ENCODE data around the gene CD2.
"Not testable (repeated sequence)": the region's sequence is repeated elsewhere in the genome, so short reads cannot be mapped to it uniquely, and the experiment has no call there.

CD2 gene

DNA sequence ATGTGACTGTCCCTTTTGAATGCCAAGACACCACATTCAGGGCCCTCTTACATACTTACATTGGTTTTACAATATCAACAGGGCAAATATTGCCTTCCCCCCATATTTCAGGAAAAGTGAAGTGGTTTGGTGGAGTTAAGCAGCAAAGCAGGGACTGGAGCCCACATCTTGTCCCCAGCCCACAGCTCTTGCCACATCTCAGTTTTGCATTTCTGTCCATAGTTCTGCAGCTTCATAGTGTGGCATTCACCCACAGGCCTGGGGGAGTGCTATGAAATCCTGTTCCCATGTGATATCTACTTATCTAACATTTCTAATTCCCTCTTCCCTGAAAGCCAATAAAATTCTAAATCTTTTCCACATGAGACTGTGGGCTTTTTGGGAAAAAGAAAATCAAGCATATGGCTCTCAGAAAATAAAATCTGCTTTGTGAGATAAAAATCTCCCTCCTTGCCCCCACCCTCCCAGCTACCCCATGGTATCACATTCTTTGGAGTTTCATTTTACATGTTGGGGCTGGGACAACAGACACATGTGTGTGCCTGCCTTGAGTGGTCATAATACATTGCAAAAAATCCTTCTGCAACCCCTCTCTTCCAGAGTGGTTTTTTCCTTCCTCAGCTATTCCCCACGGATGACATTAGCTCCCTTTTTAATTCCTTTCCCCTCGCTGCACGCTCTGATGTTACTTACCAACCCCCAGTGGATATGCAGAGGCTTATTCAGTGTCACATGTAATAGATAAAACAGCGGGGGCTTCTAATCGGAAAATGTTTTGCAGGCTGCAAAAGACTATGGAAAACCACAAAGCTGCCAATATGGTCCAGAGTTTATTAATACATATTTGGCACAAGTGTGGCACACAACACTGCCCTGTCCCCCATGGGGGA is 20.5 kb upstream of the CD2 start:
- no peak for DNase-seq

DNA sequence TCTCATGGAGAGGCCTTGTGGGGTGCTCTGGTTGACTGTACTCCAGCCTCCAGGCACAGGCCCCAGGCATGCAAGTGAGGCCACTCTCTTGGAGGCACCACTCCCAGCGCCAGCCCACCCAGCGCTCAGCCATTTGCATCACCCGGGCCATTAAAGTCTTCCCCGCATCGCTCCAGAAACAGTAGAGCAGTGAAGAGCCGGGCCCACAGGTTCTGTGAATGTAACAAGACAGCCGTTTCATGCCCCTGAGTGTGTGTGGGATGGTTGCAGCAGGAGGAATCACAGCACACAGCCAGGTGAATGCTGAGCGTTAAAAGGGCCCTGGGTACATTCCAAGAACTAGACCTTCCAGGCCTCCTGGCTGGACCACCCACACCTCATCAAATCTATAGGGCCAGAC is 19.0 kb upstream of the CD2 start:
- DNase-seq: no peak

DNA sequence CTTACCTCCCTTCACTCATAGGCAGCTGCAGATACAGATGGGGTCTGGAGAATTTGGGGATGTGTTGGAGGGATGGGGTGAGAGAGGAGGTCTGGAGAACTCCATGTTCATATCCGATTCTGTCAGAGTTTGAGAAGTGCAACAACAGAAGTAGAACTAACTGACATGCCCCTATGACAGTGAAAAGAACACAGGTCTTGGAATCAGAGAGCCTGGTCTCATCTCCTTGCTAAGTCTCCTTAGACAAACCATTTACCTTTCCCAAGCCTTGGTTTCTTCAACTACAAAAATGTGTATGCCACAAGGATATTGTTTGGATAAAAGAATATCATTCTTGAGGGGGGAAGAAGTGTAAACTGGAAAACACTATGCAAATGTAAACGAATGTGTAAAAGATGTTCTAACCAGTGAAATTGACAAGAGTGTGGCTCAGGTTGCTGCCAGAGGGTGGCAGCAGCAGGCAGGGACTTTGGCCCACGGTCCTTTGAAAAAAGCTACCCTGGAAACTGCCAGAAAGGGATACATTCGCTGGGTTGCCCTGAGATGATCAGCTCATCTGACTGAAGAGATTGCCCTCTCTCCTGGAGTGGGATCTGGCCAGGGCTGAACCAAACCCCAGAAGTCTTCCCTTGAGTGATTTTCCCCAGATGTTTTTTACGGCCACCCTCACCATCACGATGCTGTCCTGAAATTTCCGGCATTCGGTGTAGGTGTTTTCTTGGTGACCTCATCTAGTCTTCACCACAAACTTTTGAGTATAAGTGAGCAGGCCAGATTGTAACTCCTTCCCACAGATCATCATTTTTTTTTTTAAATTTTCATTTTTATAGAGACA is 17.0 kb upstream of the CD2 start:
- DNase-seq: no peak

DNA sequence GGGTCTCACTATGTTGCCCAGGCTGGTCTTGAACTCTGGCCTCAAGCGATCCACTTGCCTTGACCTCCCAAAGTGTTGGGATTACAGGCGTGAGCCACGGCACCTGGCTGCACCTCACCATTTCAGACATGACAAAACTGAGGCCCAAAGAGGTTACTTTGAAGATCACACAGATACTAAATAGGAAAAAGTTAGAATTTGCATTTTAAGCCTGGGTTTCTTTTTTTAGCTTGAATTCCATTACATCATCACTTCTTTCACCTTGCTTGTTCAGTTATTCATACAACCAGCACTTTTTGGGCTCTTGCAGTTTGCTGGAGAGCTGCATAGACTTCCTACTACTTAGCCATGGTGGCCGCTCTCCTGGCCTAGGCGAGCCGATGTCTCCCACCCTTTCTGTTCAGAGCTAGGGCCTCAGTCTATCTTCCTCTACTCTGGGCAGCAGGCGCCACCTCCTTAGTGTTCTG is 16.3 kb upstream of the CD2 start:
- no peak for DNase-seq

DNA sequence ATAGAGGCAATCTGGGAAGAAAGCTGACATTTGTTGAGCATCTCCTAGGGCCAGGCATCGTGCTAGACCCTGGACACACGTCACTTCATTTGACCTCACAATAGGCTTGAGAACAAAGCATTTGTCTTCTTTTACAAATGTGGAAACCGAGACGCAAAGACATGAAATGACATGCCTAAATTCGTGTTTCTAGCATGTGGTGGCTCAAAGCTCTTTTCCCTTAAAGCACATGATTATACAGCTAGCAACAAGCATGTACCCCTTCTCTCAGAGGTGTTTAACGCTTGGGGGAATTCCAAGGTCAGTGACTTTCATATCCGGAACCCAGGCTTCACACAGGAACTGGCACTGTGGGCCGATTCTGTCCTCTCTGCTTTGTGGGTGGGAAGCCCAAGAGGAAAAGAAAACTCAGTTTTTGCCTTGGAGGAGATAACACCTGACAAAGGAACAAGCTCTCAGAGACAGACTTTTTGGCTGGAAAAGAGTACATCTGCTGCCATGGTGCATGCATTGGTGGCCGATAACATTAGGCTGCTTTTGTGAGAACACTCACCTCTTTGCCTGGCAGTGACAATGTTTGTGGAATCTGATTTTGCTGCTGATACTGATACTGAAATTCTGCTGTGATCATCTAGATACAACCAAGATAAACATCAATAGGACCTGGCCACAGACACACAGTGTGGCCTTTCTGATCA is 15.4 kb upstream of the CD2 start:
- DNase-seq: no peak

DNA sequence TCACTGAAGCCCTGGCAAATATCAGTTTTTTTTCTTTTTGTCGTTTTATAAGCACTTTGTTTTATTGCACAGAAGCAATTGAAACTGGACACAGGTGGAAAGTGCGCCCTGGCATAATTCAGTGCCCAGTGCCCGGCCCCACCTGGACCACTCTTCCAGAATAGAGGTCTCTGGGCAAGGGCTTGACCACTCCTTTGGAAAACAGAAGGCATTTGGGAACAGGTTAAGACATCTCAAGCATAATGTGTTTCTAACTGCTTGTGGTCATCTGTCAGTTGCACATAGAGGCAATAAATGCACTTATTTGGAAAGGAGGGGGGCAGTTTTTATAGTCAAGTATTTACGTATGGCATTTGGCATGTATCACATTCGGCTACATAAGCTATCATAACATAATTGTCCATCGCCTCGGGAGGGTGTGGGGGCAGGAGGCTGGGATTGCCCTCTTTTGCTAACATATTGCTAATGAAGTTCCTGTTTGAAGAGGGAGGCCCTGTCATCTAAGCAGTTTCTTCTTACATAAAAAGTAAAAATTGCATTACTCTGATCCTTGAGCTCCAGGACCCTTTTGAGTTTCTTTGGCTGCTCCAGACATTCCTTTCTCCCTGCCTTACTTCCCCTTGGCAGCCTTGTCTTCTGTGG is 14.7 kb upstream of the CD2 start:
- no peak for DNase-seq

DNA sequence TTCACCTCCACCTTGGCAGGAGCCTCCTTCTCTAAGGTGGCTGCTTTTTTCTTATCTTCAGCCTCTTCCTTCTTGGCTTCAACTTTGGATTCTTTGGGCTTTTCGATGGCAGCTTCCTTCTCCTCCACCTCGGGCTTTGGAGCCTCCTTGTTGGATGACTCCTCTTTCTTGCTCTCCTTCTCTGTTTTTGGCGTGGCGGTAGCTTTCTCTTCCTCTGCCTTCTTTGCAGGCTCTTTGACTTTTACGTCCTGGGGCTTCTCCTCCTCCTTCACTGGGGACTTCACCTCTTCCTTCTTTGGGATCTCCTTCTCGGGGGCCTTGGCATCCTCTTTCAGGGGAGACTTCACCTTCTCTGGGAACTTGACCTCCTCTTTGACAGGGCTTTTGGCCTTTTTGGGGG is 13.9 kb upstream of the CD2 start:
- DNase-seq: no peak

DNA sequence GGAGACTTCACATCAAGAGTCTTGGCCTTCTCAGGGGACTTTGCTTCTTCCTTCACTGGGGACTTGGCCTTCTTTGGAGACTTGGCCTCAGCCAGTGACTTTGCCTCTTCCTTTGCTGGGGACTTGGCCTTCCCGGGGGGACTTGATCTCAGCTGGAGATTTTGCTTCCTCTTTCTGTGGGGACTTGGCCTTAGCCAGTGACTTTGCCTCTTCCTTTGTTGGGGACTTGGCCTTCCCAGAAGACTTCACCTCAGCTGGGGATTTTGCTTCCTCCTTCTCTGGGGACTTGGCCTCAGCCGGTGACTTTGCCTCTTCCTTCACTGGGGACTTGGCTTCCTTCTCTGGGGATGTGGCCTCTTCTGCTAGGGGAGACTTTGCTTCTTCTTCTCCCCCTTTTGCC is 13.5 kb upstream of the CD2 start:
- DNase-seq: no peak

DNA sequence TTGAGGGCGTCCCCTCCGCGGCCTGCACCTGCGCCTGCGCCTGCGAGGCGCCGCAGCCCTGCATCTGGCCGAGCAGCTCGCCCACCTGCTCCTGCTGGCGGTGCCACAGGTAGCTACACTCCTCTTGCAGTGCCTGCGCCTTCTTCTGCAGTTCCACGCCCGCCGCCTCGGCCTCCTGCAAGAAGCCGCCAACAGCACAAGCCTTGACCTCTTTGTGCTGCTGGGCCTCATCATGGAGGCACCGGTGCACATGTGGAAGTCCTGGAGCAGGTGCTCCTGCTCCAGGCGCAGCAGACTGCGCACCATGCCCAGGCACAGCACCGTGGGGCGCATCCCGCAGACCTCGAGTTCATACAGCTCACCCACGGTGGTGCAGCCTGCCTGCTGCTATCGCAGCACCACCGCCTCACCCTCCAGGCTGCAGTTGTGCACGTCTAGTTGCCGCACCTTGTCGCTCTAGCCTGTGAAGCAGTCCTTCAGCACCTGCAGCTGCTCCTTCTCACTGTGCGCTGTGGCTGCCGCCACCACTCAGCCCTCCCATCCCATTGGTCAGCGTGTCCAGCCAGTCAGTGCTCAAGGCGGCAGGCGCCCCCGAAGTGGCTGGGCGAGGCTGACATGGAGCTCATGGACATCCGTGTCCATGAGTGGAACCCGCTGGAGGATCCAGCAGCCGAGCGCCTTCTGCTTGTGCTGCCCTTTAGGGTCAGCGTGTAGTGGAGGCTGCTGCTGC is 12.2 kb upstream of the CD2 start:
- DNase-seq: no peak

DNA sequence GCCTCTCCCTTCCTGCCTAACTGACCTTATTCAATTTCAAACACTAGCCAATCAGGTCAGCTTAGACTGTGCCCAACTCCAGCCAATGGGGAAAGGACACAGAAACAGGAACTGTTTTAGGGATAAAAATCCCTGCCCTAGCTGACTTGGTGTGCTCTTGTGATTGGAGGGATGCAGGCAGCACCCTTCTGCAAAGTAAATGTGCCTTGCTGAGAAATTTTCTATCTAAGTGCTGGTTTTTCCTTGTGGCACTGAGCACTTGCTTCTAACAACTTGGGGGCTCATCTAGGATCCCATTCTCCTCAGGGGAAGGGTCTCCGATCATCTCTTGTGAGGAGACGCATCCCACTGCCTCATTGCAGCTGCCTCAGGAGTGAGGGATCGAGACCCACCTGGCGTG is 10.7 kb upstream of the CD2 start:
- DNase-seq: no peak

DNA sequence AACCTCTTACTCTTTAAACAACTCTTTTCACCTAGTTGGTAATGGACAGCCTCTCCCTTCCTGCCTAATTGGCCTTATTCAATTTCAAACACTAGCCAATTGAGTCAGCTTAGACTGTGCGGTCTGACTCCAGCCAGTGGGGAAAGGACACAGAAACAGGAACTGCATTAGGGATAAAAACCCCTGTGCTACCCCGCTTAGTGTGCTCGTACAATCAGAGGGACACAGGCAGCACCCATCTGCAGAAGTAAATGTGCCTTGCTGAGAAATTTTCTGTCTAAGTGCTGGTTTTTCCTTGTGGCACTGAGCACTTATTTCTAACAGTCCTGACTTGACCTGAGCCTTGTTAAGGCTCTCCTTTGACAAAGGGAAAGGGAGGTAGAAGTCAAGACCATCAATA is 6.0 kb upstream of the CD2 start:
- no peak for DNase-seq

DNA sequence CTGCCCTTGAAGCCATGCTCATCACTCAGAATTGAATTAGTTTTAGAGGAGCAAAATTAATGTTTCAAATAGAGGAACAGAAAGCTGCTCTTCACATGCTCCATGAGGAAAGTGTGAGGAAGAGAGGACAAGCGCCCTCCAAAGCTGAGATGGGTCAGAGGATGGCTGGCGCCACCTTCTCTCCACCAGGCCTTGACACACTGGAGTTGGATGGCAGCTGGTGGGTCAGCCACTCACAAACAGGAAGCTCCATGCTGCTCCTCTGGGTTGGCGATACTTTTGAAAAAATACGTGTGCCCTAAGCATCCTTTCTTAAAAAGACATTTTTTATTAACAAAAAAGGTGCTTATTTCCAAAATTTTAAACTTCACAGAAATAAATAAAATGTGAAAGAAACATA is 3.1 kb upstream of the CD2 start:
- no peak for DNase-seq

DNA sequence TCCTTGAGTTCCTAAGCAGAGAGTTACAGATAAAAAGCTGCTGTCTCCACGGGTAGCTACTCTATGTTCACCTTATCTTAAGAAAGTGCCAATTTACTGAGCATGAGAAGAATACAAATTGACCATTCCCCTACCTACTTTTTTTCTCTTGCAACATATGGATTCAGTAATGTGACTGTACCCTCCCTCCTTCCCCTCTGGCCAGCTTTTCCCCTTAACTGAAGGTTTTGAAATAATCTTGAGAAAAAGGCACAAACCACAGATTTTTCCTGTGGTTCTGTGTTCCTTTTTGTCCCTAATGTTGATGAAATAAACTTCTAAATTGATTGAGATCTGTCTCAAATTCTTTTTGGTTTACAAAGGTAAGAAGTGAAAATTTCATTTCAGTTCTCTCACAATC is 2.6 kb upstream of the CD2 start:
- DNase-seq: no peak

DNA sequence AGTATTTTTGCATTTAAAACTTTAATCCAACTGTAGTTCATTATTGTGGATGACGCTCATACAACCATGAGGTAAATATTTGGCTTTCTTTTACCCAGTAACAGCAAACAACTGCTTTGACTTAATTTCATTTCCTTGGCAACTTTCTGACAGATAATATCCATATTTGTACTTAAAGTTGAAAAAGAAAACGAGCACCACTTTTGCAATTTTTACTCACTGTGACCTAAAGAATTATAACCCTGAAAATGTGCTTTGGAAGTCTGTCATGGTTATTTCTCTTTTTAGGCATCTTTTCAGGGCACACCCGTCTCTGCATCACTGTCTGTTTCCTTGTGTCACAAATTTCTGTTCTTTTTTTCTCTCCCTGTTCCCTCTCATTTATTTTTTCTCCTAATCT is 918 bp upstream of the CD2 start:
- no peak for DNase-seq

DNA sequence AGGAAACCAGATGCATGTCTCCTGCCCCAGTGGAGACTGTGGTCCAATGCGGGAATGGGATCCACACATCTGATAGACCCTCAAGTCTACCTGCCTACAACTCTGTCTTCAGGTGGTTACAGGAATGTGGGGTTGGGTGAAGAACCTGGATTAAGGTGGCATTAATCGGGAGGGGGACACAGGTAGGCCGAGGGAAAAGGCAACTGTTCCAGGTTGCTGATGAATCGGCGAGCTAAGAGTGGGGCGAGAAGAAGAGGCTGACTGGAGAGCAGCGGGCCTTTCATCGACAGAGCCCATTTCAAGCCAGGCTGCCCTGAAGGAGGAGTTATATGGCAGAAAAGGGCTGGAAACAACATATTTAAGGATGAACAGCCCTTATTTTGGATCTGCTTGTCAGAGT is 836 bp downstream of the CD2 start:
- DNase-seq: no peak

DNA sequence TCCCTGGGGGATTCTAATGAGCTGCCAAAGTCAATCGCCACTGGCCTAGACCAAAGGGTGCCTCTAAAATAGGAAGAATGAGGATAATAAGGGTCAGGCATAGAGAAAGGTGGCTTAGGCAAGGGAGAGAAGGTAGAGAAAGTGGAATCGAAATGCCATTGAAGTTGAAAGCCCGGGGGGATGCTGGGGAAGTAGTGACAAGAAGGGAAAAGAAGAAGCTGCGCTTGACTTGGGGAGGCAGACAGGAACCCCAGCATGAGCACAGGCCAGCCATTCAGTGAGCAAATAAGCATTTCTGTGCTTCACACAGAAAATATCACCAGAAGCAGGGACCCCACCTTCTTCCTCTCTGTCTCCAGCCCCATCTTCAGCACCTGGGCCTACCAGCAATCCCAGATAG is 1.5 kb downstream of the CD2 start:
- no peak for DNase-seq

DNA sequence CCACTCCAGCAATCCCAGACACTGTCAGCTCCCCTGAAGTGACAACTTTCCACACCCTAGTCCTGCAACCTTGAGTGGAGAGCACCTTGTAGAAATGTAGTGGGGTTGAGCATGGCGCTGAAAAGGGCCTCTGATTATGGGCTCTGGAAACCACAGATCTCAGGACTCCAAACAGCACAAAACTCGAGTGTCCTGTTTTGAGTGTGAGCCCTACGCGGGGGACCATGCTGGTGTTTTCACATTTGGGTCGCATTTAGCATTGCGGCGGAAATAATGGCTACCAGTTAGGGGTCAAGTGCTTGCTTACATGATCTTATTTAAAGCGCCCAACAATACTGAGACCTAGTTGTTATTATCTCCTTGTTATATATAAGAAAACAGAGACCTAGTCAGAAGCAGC is 1.9 kb downstream of the CD2 start:
- DNase-seq: not testable (repeated sequence)

DNA sequence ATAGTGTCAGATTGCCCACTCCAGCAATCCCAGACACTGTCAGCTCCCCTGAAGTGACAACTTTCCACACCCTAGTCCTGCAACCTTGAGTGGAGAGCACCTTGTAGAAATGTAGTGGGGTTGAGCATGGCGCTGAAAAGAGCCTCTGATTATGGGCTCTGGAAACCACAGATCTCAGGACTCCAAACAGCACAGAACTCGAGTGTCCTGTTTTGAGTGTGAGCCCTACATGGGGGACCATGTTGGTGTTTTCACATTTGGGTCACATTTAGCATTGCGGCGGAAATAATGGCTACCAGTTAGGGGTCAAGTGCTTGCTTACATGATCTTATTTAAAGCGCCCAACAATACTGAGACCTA is 4.2 kb downstream of the CD2 start:
- DNase-seq: not testable (repeated sequence)

DNA sequence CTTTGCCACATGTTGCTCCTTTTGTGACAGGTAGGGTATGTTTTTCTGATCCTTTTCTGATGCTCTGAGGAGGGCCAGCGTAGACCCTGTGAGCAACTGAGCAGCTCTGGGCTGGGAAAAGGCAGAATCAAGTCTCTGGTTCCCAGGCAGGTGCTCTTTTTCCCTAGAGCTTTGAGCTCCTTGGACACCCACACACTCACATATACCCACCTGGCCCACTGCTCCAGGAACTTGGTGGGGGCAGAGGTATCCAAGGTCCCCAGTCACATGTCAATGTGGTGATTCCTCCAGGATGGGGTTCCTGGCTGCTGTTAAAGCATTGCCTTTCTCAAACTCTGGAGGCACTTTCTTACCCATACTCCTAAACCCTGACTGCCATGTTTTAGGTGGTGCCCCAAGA is 5.4 kb downstream of the CD2 start:
- DNase-seq: no peak

DNA sequence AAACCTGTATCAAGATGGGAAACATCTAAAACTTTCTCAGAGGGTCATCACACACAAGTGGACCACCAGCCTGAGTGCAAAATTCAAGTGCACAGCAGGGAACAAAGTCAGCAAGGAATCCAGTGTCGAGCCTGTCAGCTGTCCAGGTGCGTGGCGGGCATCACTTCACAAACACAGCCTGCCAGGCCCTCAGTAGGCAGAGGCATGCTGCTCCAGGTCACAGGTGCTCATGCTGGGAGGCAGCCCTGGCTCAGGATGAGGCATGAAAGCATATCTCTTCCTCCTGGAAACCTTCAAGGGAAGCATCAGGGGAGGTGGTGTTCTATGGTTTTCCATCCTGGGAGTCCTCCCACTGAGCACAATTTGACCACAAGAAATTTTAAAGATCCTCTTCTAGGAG is 6.3 kb downstream of the CD2 start:
- no peak for DNase-seq

DNA sequence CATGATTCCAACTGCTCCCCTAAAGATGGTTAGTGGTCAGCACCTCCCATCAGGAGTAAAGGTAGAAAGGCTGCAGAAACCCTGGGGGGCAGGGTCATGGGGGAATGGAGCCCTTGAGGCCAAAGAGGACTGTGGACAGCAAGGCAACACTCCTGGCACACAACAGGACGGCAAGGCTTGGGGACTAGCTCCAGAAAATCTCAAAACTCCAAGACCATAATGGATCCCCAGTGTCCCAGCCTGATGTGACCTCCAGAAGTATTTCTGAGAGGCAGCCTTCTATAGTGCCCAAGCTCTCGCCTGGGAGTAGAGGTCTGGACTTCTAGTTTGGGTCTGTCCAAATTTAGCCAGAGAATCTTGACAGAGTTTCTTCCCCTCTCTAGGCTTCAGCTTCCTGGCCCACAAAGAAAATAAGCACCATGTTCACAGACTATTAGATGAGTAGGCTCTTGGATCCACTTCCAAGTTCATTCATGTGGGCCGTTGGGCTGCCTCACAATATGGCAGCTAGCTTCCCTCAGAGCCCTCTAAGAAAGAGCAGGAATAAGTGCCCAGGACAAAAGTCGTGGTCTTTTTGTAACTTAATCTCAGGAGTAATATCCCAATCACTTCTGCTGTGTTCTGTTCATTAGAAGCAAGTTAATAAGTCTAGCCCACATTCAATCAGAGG is 6.9 kb downstream of the CD2 start:
- no peak for DNase-seq

DNA sequence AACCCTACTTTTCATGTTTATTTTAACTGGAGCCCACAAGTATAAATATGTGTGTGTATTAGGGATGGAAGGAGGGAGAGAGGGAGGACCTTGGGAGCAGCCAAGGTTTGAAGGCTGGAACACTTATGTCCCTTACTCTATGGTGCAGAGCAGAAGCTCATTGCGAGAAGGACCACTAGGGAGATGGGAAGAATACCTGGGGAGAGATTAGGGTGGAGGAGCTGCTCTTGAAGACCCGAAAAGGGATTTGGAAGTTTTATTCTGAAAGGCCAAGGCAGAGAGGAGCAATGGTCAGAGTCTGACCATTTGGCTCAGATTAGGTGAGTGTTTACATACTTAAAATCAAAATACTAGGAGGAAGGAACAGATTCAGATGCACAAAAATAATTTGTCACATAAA is 8.1 kb downstream of the CD2 start:
- no peak for DNase-seq
